GM12891 (cell line): ENCODE data around the gene FAM83G.

Experiments used
- PAX5 ChIP-seq: IDR thresholded peaks from 2 replicates; pipeline ENCODE4 v1.6.1; 2011; ENCODE audit warnings: low read length, moderate library complexity, mild to moderate bottlenecking; ENCODE audit not compliant: insufficient read depth, severe bottlenecking
- POLR2A ChIP-seq: IDR thresholded peaks from 2 replicates; pipeline ENCODE4 v1.6.1; 2011; ENCODE audit warnings: low read depth, low read length, control low read depth
- POLR2AphosphoS5 ChIP-seq: IDR thresholded peaks from 2 replicates; pipeline ENCODE4 v1.6.1; 2011; ENCODE audit warnings: low read depth, low read length, control low read depth
- POU2F2 ChIP-seq: IDR thresholded peaks from 2 replicates; pipeline ENCODE4 v1.6.1; 2011; ENCODE audit warnings: low read depth, mild to moderate bottlenecking, control low read depth, low read length, moderate library complexity
- SPI1 ChIP-seq: IDR thresholded peaks from 2 replicates; pipeline ENCODE4 v1.6.1; 2011; ENCODE audit warnings: low read depth, low read length, control low read depth
- TAF1 ChIP-seq: IDR thresholded peaks from 2 replicates; pipeline ENCODE4 v1.6.1; 2011; ENCODE audit warnings: low read depth, low read length, control low read depth

DNA sequence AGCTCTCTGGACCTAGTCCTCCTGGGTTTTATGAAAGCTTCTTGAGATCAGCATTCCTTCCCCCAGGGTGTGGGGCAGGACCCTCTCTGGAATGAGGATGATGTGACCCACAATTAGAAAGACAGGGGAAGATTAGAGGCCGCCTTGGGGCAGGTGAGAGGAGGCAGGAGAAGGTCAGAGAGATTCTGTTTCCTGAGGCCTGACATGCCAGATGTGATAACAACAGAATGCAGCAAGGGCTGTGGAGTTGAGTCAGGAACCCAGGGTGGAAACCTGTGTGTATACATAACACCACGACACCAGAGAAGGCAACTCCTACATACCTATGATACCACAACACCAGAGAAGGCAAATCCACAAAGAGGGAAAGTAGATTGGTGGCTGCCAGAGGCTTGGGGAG lies 58.0 kb downstream of the FAM83G start:
- TF ChIP-seq TAF1 (no peak), POLR2A (no peak), POLR2AphosphoS5 (no peak), SPI1 (no peak), POU2F2 (no peak), PAX5 (no peak)
